Measurements from ENCODE around the gene R3HDM2.

Gene R3HDM2

GRCh38 chr12:57213058-57213715 lies 217.7 kb downstream of the R3HDM2 start:
- peak; percentile 36 for DNase-seq

GRCh38 chr12:57212701-57213057 lies 218.2 kb downstream of the R3HDM2 start:
- no peak for DNase-seq

GRCh38 chr12:57211791-57212700 lies 218.8 kb downstream of the R3HDM2 start:
- no peak for DNase-seq

- DNase-seq: no peak
Observed at GRCh38 chr12:57210926-57211692, 219.7 kb downstream of the R3HDM2 start.

GRCh38 chr12:57210461-57210860 lies 220.4 kb downstream of the R3HDM2 start:
- no peak for DNase-seq

GRCh38 chr12:57209916-57210315 lies 220.9 kb downstream of the R3HDM2 start:
- DNase-seq: no peak

GRCh38 chr12:57208631-57209282 lies 222.1 kb downstream of the R3HDM2 start:
- DNase-seq: no peak

GRCh38 chr12:57207731-57208630 lies 222.9 kb downstream of the R3HDM2 start:
- DNase-seq: no peak

GRCh38 chr12:57205931-57206330 lies 224.9 kb downstream of the R3HDM2 start:
- no peak for DNase-seq

GRCh38 chr12:57205186-57205585 lies 225.7 kb downstream of the R3HDM2 start:
- no peak for DNase-seq

GRCh38 chr12:57204454-57204853 lies 226.4 kb downstream of the R3HDM2 start:
- DNase-seq: no peak

- DNase-seq: no peak
Observed at GRCh38 chr12:57203791-57204190, 227.1 kb downstream of the R3HDM2 start.
